ENCODE data around the gene CALML3.

Gene CALML3

DNA sequence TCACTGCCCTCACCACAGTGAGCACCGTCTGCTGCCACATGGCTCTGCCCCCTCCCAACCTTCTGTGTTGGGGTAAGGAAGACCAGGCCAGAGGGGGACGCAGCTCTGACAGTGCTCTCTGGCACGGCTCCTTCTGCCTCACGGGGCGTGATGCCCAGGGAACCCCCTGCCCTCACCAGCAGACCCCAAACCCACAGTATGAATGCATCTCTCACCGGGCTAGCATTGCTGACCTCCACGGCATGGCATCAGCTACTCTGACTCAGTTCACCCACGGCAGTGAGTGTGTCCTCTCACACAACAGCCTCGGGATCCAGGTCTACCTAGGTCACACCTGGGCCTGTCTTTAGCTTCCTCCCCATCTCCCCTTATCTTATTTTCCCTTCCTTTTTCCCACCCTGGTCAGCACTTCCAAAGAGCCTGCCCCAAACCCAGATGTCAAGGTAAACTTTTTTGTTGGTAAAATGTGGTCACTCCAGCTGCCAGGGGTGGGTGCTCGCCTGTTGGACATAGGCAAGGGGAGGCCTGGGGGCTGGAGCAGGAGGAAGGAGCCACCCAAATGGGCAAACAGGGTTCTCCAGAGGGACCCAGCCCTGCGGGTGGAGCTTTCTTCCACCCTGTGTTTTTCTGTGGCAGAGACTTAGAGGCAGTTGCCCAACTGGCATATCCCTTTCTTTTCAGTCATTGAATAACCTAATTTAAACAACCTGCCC is 4.4 kb downstream of the CALML3 start:
- DNase-seq, result no peak

DNA sequence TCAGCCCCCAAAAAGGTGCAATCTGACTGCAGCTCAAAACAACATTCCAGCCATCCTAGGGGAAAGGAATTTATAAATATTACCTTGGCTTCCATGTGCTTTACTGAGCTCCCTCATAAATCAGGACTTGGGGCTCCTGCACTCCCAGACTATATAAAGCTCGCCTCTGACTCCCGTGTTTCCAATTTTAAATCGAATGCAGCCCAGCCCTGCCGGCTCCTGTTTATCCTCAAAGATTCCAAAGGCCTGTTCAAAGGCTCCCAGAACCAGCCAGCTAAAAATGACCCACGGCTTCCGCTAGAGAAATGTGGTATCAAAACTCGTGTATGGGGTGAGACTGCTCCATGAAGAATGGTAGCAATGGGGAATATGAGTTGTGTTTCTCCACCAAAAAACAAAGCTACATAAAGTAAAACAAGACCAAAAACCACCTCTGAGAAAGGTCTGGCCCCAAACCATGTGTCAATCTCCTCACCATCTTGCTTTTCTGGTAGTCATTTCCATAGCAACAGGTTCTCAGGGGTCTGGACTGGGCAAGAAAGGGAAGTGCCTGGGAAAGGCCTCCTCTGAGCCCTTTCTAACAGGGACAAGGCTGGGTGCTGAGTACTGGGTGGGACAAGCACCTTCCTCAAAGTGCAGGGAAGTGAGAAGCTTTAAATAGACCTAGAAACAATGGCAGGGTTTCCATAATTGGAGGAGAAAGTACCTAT is 5.1 kb downstream of the CALML3 start:
- DNase-seq, result no peak

DNA sequence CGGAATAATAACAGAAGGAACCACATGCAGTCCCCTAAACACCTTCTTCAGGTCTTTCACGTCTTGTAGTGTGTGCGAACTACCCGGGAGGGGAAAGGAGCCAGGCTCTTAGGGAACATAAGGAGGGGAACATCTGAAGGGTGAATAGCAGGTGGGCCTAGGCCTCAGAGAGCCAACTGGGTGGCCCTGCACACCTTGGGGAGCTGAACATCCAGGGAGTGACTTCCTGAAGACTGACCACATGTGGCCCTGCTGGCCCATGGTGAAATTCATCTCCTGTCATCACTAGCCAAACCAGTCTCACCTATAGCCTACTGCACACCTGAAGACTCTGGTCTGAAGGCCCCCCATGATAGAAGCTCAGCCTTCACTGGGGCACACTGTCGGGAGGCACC is 5.6 kb downstream of the CALML3 start:
- no peak for DNase-seq

DNA sequence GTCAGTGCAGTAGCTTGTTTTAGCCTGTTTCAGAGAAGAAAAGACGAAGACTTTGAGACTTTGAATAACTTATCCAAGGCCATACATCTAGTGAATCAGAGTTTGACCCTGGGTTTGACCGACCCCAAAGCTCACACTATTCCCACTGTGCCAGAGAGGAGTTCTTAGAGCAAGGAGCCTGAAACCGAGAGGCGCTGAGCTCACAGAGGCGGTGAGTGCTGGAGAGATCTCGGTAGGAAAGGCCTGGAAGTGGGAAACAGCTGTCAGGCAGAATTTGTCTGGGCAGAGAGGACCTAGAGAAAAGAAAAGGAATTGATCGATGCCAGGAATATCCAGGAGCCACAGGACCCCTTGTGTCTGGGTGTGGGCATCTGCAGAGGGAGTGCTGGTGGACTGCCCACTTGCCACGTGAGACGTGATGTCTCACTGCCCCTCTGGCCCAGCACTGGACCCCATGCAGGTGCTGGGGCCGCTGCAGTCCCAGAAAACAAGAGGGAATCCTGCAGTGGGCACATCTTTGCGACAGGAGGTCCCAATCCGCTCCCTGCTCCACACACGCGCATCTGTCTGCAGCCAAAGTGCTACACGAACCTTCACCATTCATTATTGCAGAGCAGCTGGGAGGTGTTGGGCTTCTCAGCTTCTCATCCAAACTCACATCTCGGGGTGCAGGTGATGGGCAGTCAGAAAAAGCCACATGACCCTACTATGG is 6.2 kb downstream of the CALML3 start:
- no peak for DNase-seq

DNA sequence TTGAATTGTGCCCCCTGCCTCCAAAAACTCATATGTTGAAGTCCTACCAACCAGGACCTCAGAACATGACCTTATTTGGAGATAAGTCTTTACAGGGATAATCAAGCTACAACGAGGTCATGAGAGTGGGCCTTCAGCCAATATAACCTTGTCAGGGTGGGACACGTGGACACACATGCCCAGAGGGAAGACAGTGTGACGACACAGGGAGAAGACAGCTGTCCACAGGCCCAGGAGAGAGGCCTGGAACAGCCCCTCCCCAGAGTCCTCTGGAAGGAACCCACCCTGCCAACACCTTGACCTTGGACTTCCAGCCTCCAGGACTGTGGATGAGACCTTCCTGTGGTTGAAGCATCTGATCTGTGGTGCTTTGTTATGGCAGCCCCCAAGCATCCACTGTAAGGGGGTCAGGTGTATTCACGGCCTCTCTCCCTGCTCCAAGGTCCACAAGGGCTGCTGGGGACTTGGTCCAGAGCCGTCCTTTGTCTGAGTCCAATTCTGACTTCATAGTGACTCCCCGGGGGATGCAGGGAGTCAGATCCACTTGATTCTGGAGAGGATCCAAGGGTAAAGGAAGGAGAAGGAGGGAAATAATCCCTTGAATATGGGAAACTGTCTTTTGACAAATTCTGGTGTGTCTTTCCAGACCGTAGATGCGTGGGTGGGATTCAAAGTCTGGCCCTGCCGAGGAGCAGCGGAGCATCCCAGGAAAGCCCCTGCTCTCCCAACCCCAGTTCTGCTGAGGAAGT is 7.0 kb downstream of the CALML3 start:
- no peak for DNase-seq

DNA sequence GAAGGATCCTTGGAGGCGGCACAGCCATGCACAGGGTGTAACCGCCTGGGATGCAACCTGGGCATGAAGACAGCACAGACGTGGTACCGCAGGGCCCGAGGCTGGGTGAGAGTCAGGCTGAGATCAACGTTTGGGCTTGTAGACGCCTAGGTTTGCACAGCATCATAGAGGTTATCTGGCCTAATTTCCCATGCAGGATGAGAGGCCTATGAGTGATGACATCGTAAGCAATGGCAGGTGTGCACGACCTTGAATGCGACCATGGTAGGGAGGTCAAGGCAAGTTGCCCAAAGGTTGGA is 7.5 kb downstream of the CALML3 start:
- DNase-seq, result no peak

DNA sequence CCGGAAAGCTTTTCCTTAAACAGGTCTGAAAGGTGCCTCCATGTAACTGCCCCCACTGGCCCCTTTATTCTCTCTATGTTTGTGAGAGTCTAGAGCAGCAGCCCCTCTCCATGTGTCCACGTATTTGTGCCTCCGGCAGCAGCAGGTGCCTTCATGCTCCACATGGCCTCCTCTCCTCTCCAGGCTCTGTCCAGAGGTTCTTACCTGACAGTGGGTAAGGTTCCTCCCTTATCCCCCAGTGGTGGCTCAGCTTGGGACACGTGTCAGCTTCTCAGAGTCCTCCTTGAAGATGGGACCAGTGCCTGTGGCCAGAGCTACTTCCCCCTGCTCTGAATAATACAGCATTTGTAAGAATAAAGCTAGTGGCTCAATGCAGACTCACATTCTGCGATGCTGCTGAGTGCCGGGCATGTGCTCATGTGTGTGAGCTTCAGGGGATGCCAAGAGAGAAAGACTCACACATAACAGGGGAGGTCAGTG is 7.9 kb downstream of the CALML3 start:
- DNase-seq, result no peak

DNA sequence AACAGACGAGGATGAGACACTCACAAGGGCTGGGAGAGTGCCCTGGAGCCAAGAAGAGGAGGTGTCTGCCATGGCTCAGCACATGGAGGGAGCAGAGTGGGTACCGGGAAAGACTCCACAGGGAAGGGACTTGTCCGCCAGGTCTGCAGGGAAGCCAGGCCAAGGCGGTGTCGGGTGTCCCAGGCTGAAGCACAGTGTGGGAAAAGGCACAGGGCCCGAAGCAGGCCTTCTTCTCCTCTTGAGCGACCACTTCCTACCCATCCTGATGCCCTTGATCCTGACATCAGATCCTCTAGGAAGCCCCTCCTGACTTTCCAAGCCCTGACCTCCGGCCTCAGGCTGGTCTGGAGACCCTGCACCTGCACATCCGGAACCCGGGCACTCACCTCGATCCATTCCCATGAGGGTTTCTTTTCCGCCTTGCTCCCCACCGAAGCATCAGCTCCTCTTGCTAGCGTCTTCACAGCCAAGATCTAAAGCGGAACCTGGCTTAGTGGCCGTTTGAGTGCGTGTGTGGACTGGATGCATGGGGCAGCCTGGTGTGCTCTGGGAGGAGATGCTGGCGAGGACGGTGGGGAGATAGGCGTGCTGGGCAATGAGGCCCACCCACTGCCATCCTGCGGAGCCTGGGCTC is 8.5 kb downstream of the CALML3 start:
- no peak for DNase-seq

DNA sequence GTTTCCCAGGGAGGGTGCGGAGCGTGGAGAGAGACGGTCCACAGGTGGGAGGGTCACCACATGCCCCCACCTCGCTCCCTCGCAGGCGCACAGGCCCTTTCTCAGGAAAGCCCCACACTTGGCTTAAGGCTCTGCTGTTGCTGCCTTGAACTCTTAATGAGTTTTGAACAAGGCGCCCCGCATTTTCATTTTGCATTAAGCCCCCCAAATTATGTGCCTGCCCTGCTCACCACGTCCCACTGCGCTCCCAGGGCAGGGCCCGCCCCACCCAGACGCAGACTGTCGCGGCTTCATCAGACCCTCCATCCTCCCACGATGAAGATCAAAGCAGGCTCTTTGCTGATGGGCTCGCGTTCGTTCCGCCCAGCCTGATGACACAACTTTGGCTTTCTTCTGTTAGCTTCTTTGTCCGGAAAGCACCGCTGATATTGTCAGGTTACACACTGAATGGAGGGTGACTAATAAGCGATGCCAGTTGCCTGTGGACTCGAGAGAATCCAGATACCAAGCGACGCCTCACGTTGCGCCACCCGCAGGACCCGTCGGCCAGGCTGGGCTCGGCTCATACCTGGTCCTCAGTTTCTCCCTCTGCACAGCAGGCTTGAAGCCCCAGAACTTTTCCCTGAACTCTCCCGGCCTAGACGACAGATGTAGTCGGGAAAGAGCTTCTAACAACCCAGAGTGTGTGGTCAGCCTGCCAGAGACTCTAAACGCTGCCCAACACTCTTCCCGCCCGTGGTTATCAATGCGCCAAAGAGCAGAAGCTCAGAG is 9.5 kb downstream of the CALML3 start:
- DNase-seq, result no peak

DNA sequence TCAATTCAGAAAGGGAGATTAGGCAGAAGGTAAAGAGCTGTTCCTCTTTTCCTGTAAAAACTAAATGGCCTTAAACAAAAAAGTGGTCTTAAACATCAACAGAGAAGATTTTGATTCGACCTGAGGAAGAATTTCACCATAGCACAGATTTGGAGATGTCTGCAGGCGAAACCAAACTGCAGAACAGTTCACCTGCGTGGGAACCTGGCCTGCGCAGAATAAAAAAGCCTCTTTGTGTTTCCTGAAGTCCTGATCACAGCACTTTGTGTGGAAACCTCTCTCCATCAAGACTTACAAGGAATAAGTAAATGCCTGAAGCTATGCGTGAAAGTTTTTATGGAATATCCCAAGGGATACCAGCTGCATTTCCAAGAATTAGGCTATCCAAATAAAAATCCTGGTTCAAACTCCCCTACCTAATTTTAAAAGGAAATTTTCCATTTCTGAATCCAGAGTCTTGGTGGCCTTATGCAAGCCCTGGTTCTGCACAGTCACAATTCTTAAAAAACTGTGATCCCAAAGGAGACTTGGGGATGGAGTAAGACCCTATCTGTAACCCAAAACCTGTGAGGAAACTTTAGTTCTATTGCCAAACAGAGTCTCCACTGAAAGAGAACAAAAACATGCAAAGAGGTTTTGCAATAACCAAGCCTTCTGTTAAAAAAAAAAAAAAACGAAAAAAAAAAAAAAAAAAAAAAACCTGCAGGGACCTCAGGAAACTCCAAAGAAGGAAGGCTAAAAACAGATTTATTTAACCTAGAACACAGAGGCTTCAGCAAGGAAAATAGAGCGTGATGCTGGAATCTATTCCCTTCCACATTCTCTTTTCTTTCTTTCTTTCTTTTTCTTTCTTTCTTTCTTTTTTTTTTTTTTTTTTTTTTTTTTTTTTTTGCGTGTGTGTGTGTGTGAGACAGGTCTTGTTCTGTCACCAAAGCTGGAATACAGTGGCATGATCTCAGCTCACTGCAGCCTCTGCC is 10.4 kb downstream of the CALML3 start:
- no peak for DNase-seq

DNA sequence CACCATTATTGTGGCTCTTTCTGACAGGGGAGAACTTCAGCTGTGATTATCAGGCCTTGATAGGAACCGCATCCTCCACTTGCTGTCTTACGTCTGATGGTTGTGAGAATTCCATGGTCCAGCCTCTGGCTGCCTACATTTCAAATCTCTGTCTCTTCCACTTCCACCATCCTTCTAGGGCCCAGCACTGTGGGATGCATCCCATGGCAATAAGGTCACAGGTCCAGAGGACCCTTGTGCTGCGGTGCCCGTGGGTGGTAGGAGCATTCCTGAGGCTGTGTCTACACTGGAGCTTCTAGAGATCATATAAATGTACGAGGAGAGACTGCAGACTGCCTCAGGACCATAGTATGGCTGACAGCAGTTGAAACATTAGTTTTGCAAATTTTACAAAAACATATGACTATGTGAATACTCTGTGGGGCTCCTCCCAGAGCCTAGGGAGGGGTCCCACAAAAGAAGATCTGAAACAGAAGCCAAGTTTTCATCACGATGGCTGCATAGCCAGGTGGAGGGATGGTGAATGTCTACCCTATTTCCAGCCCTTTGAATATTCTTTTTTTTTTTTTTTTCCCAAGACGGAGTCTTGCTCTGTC is 11.8 kb downstream of the CALML3 start:
- no peak for DNase-seq

DNA sequence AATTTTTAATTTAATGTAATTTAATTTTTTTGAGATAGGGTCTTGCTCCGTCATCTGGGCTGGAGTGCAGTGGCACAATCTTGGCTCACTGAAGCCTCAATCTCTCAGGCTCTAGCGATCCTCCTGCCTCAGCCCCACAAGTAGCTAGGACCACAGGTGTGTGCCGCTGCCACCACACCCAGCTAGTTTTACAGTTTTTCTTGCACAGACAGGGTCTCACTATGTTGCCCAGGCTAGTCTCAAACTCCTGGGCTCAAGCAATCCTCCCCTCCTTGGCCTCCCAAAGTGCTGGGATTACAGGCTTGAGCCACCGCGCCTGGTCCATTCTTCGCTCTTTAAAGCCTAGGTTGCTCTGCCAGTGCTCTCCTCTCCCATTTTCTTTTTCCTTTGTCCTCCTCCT is 12.9 kb downstream of the CALML3 start:
- DNase-seq, result no peak

DNA sequence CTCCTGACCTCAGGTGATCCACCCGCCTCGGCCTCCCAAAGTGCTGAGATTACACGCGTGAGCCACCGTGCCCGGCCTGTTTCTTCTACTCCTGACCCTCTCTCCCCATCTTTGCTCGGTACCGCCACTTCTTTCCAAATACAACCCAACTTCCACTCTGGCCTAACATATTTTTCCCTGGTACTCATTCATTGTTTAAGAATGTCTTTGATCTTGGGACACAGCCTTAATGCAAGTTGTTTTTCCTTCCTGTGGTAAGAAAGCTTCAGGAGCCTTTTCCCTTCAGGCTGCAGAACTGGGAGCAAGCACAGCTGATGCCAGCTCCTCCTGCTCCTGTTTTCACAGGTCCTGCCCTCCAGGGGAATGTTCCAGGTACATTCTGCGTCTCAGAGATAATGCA is 13.7 kb downstream of the CALML3 start:
- DNase-seq, result no peak

DNA sequence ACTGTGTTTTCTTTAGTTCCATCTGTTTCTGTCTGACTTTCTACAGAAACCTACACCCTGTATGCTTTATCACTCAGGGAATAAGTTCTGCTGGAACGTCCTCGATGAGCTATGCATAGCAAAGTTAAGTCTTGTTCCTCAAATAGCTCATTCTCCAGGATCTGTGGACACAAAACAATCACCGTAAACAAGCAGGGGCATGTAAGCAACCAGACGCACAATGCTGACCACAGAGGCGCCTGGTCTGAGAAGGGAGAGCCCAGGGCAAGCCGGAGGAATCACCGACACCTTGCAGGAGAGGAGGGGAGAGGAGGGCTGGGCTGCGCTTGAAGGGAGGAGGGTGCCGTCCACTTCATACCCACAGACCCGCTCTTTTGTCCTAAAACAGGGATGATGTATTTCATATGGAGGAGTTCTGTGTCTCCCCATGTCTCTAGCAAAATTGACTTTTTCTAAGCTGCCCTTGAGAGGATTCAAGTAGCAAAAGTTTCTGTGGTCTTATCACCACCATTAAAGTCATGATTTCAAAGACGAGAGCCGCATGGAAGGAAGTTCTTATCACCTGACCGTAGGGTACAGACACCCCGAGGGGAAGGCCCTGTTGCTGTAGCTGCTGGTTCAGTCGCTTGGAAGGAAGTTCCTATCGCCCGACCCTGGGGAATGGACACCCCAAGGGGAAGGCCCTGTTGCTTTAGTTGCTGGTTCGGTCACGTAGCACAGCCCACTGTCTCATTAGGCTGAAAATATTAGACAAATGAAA is 14.3 kb downstream of the CALML3 start:
- no peak for DNase-seq

DNA sequence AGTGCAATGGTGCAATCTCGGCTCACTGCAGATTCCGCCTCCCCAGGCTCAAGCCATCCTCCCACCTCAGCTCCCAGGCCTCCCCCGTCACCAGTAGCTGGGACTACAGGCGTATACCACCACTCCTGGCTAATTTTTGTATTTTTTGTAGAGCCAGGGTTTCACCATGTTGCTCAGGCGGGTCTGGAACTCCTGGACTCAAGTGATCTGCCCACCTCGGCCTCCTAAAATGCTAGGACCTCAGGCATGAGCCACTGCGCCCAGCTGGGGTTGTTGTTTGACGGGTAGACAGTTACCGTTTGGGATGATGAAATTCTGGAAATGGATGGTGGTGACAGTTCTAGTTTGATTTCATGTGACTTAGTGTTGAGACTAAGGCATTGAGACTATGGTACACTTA is 15.3 kb downstream of the CALML3 start:
- DNase-seq, result no peak

DNA sequence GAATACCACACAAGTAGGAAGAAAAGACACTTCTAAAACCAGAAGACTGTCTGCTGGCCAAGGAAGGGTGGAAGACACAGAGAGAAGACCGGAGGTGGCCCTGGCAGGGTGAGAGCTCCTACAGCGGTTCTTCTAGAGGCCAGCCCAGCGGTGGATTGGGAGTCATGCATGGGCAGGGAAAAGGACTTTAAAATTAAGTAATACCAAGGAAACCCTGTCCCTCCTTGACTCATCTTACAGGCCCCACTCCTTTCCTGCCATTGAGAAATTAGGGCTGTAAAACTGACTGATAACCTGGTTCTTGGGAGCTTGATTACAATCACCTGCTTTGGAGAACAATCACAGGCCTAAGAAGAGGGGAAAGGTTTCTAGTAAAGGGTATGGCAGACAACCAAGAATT is 16.1 kb downstream of the CALML3 start:
- no peak for DNase-seq

DNA sequence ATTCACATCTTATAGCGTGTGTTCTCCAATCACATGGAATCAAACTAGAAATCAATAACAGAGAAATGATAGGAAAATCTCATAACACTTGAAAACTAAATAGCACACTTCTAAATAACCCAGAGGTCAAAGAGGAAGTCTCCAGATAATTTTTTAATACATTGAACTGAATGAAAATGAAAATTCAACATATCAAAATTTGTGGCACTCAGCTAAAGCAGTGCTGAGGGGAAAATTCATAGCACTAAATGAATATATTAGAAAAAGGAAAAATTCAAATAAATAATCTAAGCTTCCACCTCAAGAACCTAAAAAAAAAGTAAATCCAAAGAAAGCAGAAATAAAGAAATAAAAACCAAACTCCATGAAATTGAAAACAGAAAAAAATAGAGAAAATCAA is 17.3 kb downstream of the CALML3 start:
- DNase-seq, result no peak

DNA sequence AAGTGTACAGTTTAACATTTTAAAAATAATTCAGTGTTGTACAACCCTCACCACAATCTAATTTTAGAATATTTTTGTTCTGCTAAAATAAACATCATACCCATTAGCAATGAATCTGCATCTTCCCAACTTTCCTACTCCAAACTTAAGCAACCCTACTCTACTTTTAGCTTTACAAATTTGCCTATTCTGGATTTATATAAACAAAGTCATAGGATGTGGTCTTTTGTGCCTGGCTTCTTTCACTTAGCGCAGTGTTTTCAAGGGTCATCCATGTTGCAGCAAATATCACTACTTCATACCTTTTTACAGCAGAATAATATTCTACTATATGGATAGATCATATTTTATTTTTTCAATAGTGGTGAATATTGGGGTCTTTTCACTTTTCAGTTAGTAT is 18.9 kb downstream of the CALML3 start:
- no peak for DNase-seq

DNA sequence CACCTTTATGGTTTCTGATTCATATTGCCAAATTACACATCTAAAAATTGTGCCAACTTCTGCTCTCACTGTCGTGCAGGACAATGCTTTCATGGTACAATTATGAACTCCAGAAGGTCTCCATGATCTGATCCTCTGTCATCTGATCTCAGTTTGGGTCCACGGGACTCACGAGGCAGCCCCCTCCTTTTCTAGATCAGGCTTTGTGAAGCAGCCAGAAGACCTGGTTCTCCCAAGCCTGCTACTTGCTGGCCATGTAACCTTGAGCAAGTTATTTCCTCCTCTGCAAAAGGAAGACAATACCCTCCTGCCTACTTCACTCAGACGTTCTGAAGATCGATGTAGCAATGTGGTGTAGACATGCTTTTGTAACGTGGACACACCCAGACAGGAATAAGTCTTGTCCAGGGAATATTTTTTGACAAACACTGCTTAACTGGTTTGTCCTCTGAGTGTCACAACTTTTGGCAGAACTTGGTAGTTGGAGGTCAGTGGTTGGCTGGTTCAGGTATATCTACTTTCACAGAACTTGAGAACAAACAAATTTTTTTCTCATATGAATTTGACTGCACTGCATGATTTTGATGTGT is 19.6 kb downstream of the CALML3 start:
- DNase-seq, result no peak
